ENCODE results near the gene KASH5.

Gene KASH5

GRCh38 chr19:49423071-49423984 is 35.3 kb downstream of the KASH5 start, which contains the start of gene PTH2:
Gene PTH2 (minus strand): TSS chr19:49423441. CDS start chr19:49423339, 102 bp downstream.
- peak; percentile 42 for DNase-seq

- no peak for DNase-seq
These were observed 35.9 kb downstream of the KASH5 start for GRCh38 chr19:49423985-49424303.

GRCh38 chr19:49425178-49425577 is 37.1 kb downstream of the KASH5 start, which contains the start of gene GFY:
Gene GFY (plus strand): TSS chr19:49425388. CDS start chr19:49426431, 1,043 bp downstream.
- no peak for DNase-seq

DNA sequence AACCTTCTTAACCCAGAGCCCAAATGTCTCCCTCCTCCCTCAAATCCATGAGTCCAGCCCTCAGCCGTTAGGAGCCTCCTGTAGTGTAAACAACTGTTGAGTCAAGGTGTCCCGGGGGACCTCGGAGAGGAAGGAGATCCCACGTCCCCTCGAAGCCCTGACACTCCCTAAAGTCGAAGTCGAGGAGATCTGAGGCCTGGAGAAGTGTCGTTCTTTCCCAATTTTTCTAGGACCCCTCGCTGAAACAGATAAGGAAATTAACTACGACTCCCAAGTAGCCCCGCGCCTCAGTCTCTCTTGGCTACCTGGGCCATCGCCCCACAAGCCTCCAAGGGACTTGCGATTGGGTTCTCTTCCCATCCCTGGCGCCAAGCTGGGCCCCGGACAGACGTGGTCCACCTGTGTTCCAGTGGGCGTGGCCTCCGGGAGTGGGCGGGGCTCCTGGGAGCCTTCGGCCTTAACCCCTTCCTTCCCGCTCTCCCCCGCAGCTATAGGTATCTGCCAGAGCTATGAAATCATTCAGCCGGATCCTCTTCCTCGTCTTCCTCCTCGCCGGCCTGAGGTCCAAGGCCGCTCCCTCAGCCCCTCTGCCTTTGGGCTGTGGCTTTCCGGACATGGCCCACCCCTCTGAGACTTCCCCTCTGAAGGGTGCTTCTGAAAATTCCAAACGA is 38.0 kb downstream of the KASH5 start:
- DNase-seq, result no peak

DNA sequence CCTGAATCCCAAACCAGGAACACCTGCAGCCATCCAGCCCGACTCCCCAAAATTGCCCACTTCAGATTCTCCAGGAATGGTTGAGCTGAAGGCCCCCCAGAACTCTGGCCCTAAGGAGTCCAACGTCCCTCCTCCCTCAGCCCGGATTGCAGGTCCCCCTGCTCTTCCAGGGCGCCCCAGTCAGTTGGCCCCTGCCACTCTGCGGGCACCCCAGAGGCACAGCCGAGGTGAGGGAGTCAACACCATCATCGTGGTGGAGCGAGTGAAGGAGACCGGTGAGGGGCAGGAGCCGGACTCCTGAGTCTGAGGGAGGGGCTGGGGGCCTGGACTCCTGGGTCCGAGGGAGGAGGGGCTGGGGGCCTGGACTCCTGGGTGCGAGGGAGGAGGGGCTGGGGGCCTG is 39.3 kb downstream of the KASH5 start:
- no peak for DNase-seq

DNA sequence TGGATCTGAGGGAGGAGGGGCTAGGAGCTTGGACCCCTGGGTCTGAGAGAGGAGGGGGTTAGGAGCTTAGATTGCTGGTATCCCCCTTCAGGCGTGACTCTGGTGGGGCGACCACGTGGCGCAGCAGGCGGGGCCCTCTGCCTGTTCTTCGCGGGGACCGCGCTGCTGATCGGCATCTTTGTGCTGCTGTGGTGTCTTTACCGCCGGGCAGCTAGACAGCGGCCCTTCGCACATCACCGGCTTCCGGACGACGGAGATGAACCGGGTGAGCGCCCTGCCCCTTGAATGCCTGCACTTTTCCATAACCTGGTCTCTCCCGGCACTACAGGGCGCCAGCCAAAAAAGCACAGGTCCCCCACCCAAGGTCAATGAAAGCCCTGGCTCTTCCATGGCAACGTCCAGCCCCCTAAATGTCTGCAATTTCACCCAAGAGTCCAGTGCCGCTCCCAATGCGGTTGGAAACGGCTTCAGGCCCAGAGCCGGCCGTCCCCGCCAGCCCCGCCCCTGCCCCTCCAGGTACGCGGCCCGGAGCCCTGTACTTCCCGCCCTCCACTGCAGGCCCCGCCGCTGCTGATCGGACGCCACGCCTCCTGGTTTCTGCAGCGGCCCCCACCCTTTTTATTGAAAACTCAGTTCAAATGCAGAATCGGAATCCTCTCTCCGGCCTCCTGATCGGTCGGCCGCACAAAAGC is 40.0 kb downstream of the KASH5 start:
- DNase-seq, result peak; percentile 49

GRCh38 chr19:49428547-49429451 is 40.8 kb downstream of the KASH5 start:
- no peak for DNase-seq

DNA sequence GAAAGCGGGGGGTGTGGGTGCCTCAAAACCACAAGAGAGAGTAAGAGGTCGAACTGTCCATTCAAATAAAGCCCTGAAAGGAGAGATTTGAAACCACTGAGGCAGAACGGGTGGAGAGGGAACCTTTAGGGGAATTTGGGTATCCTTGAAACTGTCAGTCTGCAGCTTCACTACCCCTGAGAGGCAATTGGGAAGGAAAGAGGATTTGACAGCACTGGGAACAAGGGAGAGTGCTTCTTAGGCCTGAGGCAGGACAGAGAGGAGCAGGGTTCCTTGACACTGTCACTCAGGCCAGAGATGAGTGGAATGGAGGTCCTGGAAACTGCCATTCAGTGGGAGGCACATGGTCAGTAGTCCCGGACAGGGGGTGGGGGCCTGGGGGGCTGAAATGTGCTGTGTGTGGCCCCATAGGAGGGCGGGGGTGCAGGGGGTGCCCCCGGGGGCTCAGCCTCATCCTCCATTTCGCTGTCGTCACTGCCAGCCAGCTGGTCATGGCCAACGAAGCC is 42.2 kb downstream of the KASH5 start:
- no peak for DNase-seq

DNA sequence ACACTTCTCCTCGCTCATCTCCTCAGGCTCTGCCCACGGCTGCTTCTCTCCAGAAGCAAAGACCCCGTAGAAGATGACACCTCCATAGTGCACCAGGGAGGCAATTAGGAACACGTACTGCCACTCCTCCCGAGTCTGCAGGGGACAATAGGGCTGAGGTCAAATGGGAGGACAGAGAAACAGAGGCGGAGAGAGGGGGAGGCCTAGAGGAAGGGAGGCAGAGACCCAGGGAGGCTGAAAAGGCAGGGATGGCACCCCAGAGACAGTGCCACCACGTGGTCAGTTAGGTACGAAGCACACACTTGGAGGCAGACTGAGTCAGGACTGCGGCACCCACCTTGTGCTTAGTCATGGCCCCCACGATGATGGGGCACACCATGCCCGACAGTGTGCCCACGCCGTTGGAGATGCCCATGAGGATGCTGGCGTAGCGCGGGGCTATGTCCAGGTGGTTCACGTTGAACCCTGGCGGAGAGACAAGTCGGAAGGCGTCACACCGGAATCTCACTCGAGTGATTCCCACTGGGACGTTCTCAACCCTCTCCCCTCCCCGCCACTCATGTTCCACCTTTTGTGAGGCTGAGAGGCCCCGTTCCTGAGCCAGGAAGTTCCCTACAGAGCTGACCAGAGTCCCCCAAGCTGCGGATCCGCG is 42.8 kb downstream of the KASH5 start:
- no peak for DNase-seq

DNA sequence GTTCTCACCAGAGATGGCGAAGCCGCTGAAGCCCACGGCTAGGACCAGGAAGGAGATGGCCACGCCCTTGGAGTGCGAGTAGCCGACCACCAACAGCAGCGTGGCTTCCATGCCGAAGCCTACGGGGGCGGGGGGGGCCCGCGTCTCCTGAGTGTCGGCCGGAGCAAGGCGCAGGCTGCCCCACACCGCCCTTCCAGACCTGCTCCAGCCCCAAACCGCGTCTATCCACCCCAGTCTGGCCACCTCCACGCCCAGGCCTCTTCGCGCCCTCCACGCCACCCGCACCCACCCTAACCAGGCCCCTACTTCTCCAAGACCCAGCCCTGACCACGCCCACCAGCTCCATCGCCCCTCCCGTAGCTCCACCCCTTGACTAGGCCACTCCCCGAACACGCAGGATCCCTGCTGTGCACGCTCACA is 43.3 kb downstream of the KASH5 start:
- no peak for DNase-seq

DNA sequence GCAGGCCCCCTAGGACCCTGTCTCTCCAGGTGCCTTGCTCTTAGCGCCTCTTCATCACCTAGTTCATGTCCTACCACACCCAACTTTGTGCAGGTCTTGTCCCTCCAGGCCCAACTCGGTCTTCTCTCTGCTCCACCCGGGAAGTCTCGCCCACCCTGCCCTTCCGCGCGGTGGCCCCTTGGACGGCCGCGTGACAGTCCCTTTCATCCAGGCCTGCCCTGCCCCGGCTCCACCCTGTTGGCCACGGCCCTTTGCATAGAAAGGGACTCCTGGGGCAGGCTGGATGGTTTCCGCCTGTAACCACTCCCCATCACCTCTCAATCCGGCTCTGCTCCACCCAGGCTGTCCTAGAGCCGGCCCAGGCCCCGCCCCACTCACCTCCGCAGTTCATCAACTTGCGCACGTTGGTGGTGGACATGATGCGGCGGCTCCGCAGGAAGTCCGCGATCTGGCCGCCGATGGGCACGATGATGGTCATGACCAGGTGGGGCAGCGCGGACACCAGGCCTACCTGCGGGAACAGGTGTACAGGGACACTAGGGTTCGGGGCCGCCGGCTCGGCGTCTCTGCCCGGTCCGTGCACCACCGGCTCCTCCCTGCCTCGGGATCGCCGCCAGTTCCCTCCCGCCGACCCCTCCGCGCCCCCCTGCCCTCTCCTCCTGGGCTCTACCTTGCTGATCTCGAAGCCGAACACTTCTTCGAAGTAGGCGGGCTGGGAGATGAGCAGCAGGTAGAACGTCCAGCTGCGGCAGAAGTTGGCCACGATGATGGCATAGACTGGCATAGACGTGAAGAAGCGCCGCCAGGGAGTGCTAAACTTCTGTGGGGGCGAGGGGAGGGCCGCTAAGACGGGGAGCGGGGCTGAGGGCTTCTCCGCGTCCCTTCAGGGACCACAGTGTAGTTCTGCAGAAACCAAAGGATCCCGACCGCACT is 44.4 kb downstream of the KASH5 start:
- DNase-seq, result no peak

- no peak for DNase-seq
These were observed 45.3 kb downstream of the KASH5 start for GRCh38 chr19:49433240-49433901.

- no peak for DNase-seq
These were observed 47.0 kb downstream of the KASH5 start for GRCh38 chr19:49434907-49435583.

DNA sequence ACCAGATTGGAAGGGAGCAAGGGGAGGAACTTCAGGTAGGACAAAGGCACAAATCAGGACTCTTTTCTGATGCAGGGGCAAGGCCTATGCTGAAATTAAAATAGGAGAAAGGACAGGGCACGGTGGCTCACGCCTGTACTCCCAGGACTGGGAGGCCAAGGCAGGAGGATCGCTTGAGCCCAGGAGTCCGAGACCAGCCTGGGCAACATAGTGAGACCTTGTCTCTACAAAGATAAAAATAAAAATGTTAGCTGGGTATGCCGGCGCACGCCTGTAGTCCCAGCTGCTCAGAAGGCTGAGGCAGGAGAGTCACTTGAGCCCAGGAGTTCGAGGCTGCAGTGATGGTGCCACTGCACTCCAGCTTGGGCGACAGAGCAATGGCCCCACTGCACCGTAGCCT is 47.6 kb downstream of the KASH5 start:
- DNase-seq, result no peak

DNA sequence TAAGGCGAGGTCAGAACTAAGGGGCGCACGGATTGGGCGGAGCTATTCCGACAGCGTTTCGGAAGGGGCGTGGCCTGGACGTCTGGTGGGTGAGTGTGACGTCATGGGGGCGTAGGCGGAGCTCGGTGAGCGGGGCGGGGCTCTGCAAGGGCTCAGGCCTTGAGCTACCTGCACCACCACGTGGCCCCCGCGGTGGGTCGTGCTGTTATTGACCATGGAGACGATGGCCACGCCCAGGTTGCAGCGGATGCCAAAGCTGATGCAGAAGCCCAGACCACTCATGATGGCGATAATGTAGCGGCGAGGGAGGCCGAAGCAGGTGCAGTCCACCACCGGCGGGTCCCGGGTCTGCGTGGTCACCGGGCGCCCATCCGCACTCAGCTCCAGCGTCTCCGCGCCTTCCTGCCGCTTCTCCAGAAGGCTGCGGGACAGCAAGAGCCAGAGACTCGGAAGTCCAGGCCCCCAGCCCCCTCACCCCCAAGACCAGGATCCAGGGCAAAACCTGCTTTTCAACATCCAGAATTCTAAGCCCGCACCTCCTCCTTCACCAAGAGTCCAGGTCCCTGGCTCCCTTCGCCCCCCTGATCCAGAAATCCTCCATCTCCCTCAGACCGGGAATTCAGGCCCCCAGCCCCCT is 48.5 kb downstream of the KASH5 start:
- DNase-seq, result peak; percentile 58

DNA sequence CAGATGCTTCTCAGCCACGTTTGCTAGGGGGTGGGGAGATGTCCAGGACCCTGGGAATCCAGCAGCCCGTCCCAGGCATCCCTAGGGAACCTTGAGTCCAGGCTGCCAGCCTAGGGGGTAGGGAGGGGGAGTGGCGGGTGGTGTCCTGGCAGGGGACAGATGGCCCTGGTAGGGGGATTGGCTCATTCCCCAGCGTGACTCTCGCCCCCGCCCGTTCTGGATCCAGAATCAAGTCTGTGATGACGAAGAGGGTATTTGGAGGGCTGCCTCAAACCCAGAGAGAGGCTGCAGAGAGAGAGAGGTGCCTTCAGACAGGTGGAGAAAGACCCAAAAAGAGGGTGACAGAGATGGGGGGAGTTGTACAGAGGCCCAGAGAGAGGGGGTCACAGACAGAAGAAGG is 49.2 kb downstream of the KASH5 start:
- DNase-seq, result no peak

DNA sequence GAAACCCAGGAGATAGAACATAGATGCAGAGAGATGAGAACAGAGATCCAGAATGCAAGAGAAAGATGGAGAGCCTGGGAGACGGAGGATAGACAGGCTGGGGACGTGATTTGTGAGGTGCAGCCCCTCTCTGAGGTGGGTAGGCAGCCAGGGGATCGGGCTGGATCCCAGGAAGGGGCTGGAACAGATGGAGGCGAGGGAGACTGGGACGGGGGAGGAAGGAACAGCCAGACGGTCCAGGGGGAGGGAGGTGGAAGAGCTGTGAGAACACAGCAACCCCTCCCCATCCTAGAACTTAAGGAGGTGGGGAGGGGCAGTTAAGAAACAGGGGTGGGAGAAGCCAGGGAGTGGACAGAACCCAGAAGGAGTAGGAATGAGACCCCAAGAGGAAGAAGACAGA is 50.2 kb downstream of the KASH5 start:
- no peak for DNase-seq

DNA sequence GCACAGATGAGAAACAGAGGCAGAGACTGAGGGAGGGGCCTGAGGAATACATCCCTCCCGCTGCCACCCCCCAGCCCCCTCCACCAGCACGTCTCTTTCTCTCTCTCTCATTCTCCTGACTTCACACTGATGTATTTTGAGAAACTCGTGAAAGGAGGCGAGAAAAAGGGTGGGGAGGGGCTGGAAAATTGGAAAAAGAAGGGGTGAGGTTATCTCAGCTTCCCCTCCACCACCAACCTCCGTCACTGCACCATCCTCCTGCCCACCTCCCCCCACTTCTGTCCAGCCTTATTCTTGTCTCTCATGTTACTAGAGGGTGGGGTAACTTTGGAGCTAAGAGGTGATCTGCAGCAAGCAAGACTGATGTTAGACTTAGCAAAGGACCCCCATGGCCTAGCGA is 51.8 kb downstream of the KASH5 start:
- no peak for DNase-seq
